ENCODE results near the gene SLC25A23. TPM values are rescaled to one million over a fixed set of nuclear protein-coding genes. Genes with fewer than 3 reads are reported as not detected.

SLC25A23 gene
- total and polyA plus RNA-seq, 2 donors (not counting 1 experiment from before 2014, with no cell fraction given), result 9.3 to 25.3 TPM

- Mint-ChIP-seq H3K4me1 (peaks cover 12% of the 10 kb centered on the region), H3K27me3 (peaks cover 3% of the 10 kb centered on the region), H3K4me3 (peak overlapping the region; percentile 34), H3K27ac (no peak overlapping the region), H3K9me3 (ENCODE audit: insufficient read depth) (no peaks in the 10 kb centered on the region)
- no peak overlapping the region for H3K9ac ChIP-seq (ENCODE audit: low read length)
- no peaks in the 10 kb centered on the region for H3K36me3 ChIP-seq (replicated peaks in 1 of 2; ENCODE audit: control extremely low read depth in 1 of 2, control insufficient read depth in 1 of 2, extremely low read depth in 1 of 2, insufficient read depth in 2 of 2, low read length in 1 of 2)
- 86% methylated on average over 5 of the region's 7 CpGs for WGBS (ENCODE audit: insufficient coverage)
- H3K4me1 ChIP-seq (ENCODE audit: control insufficient read depth in 2 of 2, insufficient read depth in 2 of 2, low read length in 2 of 2), result peaks cover 13 to 16% of the 10 kb centered on the region in 2 donors
- H3K9me3 ChIP-seq (ENCODE audit: control extremely low read depth in 1 of 3, control insufficient read depth in 2 of 3, insufficient read depth in 1 of 3, low read length in 2 of 3), result peaks cover 0 to 2% (median 0%) of the 10 kb centered on the region in 3 donors
- H3K27me3 ChIP-seq (replicated peaks in 1 of 4; ENCODE audit: control extremely low read depth in 1 of 4, control insufficient read depth in 3 of 4, insufficient read depth in 4 of 4, low read length in 3 of 4), result peaks cover 0 to 17% (median 3%) of the 10 kb centered on the region in 4 experiments
- DNase-seq (no peak), ATAC-seq (ENCODE audit: low read depth) (no peak)
- intact Hi-C loops (cut with micrococcal nuclease), result no loop called here
- TF ChIP-seq CTCF (IDR thresholded peaks at IDR 0.05), result no peak
- no peak for TF ChIP-seq EZH2 (IDR thresholded peaks at IDR 0.05; ENCODE audit: borderline replicate concordance, insufficient read depth, low read depth, low read length, poor library complexity, severe bottlenecking)
- no peak overlapping the region for H3K4me2 ChIP-seq (replicated peaks; ENCODE audit: low read depth, low read length, poor library complexity, severe bottlenecking)
- no peak overlapping the region for H2AFZ ChIP-seq (ENCODE audit: insufficient read depth, low read depth, low read length, poor library complexity, severe bottlenecking)
- POLR2A ChIA-PET, result interaction anchor here (0.7 kb wide), 2 partner anchors 520 to 744 kb away, joined by 3 to 4 read pairs; no protein-coding TSS in a partner anchor
- CTCF ChIA-PET, result no interaction called here
- H3K4me3 ChIP-seq (ENCODE audit: control extremely low read depth in 1 of 5, extremely low read depth in 1 of 5, insufficient read depth in 1 of 5, low read depth in 2 of 5, low read length in 4 of 5), result no peak overlapping the region
- H3K27ac ChIP-seq (ENCODE audit: low read length in 2 of 2), result no peak overlapping the region
- H4K20me1 ChIP-seq (ENCODE audit: control insufficient read depth, insufficient read depth, low read length, poor library complexity, severe bottlenecking), result no peaks in the 10 kb centered on the region
- no peaks in the 10 kb centered on the region for H3K79me2 ChIP-seq (ENCODE audit: control insufficient read depth, insufficient read depth, low read length)
Measured at GRCh38 chr19:6498294-6499036, 38.9 kb upstream of the SLC25A23 start.

GRCh38 chr19:6495947-6496346 lies 36.4 kb upstream of the SLC25A23 start:
- no peaks in the 10 kb centered on the region for H3K27me3 Mint-ChIP-seq
- H3K36me3 ChIP-seq (replicated peaks in 1 of 2; ENCODE audit: control extremely low read depth in 1 of 2, control insufficient read depth in 1 of 2, extremely low read depth in 1 of 2, insufficient read depth in 2 of 2, low read length in 1 of 2), result no peaks in the 10 kb centered on the region
- no peak overlapping the region for H3K27ac Mint-ChIP-seq
- no peak overlapping the region for H3K4me3 Mint-ChIP-seq
- ChIA-PET POLR2A (interaction anchor here (0.6 kb wide), 1 partner anchor 39 kb away, joined by 5 read pairs; no protein-coding TSS in a partner anchor), CTCF (no interaction called here)
- WGBS (ENCODE audit: insufficient coverage), result 95% methylated on average over 10 of the region's 19 CpGs
- DNase-seq, result no peak
- no peak for TF ChIP-seq CTCF (IDR thresholded peaks at IDR 0.05)
- TF ChIP-seq EZH2 (IDR thresholded peaks at IDR 0.05; ENCODE audit: borderline replicate concordance, insufficient read depth, low read depth, low read length, poor library complexity, severe bottlenecking), result no peak
- peaks cover 0 to 4% (median 3%) of the 10 kb centered on the region in 3 donors for H3K9me3 ChIP-seq (ENCODE audit: control extremely low read depth in 1 of 3, control insufficient read depth in 2 of 3, insufficient read depth in 1 of 3, low read length in 2 of 3)
- H3K27ac ChIP-seq (ENCODE audit: low read length in 2 of 2), result no peak overlapping the region
- H3K4me1 Mint-ChIP-seq, result no peaks in the 10 kb centered on the region
- no peak overlapping the region for H3K4me3 ChIP-seq (ENCODE audit: control extremely low read depth in 1 of 5, extremely low read depth in 1 of 5, insufficient read depth in 1 of 5, low read depth in 2 of 5, low read length in 4 of 5)
- peaks cover 0 to 2% (median 0%) of the 10 kb centered on the region in 4 experiments for H3K27me3 ChIP-seq (replicated peaks in 1 of 4; ENCODE audit: control extremely low read depth in 1 of 4, control insufficient read depth in 3 of 4, insufficient read depth in 4 of 4, low read length in 3 of 4)
- H2AFZ ChIP-seq (ENCODE audit: insufficient read depth, low read depth, low read length, poor library complexity, severe bottlenecking), result no peak overlapping the region
- no peaks in the 10 kb centered on the region for H3K79me2 ChIP-seq (ENCODE audit: control insufficient read depth, insufficient read depth, low read length)
- peaks cover 2% of the 10 kb centered on the region for H3K9me3 Mint-ChIP-seq (ENCODE audit: insufficient read depth)
- H3K4me1 ChIP-seq (ENCODE audit: control insufficient read depth in 2 of 2, insufficient read depth in 2 of 2, low read length in 2 of 2), result no peaks in the 10 kb centered on the region
- H3K4me2 ChIP-seq (replicated peaks; ENCODE audit: low read depth, low read length, poor library complexity, severe bottlenecking), result no peak overlapping the region
- no peak for ATAC-seq (ENCODE audit: low read depth)
- H3K9ac ChIP-seq (ENCODE audit: low read length), result no peak overlapping the region
- intact Hi-C loops (cut with micrococcal nuclease), result no loop called here
- no peaks in the 10 kb centered on the region for H4K20me1 ChIP-seq (ENCODE audit: control insufficient read depth, insufficient read depth, low read length, poor library complexity, severe bottlenecking)

Data from B cell (primary cell).